Activated gamma-delta T cell treated with Interleukin-2 at 50 U/mL for 16 hours (primary cell): ENCODE results near the gene ACOT7.

Experiments
- DNase-seq: peaks from one replicate; pipeline ENCODE4 v3.0.0-alpha.2; 2020

ACOT7 gene

DNA sequence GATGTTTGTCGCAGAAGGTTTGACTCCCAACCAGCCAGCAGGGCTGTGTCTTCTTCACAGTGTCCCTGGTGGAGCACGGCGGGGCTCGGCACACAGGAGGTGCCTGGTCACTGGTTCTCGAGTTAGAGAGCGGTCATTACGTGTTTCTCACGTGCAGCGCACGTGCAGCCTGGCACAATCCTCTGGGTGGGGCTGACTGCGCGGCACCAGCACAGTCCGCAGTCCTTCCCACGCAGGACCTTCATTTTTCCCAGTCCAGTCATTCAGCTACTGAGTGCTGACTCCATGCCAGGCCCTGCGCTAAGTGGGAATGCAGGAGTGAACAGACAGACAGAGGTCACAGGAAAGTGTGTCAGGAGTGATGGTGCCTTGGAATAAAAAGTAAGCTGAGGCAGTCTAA, 86.5 kb downstream of the ACOT7 start:
- DNase-seq, result no peak

DNA sequence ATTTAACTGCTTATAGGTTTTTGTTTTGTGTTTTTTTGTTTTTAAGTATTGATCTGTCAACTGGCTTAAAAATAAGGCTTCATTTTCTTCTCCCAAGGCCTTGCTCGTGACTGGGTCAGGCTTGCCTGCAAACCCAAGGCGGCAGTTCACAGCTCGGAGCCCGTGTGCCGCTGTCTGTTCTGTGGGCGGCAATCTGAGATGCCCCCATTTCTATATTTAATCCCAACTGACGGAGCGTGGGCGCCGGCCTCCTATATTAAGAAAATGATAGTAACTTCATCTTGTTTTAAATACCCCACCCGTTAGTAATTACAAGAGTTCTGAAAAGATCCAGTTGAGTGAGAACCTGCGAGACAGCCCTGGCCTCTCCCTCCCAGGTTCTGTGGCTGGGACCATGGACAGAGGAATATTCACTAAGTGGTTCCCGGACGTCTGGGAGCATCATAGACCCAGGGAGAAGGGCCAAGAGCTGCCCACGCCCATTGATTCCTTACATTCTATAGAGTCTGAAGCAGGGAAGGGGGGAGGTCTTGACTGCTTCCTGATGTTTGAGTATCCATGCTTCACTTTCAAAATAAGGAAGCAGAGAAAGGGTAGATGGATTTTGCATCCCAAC, 90.1 kb downstream of the ACOT7 start:
- no peak for DNase-seq

DNA sequence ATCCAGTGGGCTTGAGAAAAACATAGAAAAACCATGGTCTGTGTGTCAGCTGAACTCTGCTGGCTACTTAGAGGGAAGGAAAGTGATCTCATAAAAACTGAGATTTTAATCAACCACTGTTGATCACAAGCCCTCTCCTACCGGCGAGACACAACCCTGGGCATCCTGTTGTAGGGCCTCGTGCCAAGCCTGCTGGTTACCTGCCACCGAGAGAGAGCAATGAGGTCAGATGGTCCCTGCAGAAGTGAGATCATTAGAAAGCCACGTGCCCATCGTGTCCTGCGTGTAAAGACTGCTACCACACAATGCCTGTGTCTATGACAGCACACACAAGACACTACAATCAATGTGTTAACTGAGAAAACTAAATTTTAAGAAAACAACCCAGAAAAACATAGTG, 91.0 kb downstream of the ACOT7 start:
- no peak for DNase-seq

DNA sequence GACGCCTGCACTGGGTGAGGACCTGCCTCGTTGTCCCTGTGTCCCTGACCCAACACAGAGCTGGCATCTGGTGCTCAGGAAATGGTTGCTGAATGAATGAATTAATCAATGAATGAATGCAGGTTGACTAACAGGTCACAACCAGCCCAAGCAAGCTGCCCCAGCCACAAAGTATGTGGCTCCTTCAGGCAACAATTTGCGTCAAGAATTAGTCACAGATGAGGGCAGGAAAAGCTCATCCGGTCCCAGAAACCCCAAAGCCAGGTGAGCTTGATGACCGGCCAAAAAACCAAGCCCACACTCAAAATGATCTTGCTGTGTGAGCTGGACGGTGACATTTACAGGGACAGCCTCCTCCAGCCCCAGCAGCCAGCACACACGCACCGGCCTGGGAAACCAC, 92.0 kb downstream of the ACOT7 start:
- no peak for DNase-seq

DNA sequence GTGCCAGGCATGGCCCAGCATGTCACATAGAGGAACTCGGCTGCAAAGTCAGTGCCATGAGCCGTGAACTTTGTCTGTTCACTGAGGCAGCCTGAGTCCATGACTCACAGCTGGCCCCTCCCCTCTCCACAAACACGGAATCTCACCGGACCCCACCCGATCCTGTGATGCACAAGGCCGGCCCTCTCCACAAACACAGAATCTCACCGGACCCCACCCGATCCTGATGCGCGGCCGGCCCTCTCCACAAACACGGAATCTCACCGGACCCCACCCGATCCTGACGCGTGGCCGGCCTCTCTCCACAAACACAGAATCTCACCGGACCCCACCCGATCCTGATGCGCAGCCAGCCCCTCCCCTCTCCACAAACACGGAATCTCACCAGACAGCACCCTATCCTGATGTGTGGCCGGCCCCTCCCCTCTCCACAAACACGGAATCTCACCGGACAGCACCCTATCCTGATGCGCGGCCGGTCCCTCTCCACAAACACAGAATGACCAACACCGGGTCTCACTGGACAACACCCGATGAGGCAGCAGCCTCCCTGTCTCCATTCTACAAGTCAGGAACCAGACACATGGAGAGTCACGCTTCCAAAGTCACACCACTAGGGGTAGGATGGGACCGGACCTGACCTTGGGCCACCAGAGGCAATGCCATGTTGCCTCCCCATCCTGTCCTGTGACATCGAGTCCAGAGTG, 93.1 kb downstream of the ACOT7 start:
- DNase-seq, result no peak

DNA sequence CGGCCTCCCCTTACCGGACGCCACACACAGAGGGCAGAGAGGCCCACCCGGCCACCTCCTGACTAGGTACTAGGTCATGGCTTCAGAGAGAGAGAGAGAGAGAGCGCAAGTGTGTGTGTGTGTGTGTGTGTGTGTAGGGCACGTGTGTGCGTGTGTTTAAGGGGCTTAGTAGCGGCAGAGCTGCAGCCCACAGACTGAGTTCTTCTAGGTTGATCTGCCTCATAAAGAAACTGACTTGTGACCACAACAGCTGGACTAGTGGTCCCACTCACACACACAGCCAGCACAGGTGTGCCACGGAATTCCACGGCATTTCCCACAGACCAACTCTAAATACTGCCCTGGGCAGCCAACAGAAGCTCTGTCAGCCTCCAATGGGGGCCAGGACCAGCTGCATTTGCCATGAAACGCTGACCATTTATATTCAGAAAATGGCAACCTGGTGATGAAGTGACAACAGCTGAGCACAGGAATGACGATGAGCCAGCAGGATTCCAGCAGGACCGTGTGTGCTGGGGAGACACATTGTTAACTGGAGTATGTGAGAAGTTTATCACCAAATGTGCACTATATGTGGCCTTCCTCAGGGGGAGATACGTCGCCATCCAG, 93.9 kb downstream of the ACOT7 start:
- no peak for DNase-seq

DNA sequence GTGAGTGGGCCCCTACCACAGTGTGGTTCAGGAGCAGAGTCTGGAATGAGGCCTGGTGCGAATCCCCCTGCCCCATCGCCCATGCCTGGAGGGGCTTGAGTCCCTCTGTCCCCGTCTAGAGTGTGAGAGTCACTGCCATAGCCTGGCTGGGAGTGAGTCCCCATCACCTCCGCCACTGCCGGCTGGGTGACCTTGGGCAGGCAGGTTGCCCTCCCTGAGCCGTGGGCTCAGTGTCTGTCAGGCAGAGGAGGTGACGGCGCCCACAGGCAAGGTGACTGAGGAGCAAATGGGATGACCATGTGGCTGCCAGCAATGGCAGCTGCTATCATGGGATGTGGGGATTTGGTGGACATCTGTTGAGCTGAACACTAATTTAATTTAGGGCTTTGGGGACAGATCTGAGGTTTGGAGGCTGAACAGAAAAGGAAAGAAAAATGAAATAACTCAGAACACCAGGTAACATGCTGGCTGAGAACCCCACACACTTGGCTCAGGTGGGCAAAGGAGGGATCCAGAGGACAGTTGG, 94.6 kb downstream of the ACOT7 start:
- no peak for DNase-seq

DNA sequence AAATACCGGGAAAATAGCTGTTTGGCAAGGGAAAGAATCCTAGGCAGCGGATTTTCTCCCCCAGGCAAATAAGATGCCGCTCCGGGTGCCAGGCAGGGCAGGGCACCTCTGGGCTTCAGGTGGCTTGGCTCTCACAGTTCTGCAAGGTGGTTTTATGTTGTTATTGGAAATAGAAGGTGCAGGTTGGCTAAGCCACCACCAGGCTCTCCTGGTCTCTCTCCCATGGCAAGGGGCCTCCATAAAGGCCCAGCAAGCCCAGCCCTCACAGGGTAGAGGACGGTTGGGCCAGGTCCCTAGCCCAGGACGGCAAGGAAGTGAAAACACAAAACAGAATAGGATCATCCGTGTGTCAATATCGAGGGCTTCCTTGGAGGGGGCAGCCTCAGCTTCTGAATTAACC, 95.0 kb downstream of the ACOT7 start:
- DNase-seq, result no peak

DNA sequence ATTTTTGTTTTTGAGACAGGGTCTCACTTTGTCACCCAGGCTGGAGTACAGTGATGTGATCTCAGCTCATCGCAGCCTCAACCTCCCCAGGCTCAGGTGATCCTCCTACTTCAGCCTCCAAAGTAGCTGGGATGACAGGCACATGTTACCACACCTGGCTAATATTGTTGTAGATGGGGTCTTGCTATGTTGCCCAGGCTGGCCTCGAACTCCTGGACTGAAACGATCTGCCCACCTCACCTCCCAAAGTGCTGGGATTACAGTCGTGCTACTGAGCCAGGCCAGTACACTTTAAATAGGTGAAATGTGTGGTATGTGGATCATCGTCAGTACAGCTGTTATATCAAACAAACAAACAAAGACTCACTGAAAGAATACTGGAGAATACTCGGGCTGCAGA, 97.7 kb downstream of the ACOT7 start:
- no peak for DNase-seq

DNA sequence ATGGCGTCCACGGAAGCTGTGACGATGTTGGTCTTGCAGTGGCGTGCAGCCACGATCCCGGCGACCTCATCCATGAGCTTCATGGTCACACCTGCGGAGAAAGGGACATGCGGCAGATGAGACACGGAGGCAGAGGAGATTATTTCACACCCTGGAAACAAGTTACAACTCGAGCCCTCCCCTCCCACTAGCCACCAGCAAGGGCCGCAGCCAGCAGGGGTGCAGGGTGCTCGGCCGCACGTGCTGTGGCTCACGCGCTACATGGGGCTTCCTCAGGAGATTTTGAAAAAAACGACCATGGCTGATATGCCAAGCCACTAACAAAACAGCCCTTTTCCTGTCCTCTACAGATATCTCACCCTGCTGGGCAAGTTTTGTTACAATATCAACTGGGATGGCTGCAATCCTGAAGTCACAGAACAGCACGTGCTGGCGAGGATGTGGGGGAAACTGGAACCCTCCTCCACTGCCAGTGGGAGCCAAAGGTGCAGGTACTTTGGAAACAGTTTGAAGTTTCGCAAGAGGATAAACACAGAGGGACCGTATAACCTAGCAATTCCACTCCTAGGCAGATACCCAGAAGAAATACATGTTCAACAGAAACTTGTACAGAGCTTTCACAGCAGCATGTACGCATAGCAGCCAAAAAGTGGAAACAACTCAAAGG, 98.5 kb downstream of the ACOT7 start:
- DNase-seq, result no peak

DNA sequence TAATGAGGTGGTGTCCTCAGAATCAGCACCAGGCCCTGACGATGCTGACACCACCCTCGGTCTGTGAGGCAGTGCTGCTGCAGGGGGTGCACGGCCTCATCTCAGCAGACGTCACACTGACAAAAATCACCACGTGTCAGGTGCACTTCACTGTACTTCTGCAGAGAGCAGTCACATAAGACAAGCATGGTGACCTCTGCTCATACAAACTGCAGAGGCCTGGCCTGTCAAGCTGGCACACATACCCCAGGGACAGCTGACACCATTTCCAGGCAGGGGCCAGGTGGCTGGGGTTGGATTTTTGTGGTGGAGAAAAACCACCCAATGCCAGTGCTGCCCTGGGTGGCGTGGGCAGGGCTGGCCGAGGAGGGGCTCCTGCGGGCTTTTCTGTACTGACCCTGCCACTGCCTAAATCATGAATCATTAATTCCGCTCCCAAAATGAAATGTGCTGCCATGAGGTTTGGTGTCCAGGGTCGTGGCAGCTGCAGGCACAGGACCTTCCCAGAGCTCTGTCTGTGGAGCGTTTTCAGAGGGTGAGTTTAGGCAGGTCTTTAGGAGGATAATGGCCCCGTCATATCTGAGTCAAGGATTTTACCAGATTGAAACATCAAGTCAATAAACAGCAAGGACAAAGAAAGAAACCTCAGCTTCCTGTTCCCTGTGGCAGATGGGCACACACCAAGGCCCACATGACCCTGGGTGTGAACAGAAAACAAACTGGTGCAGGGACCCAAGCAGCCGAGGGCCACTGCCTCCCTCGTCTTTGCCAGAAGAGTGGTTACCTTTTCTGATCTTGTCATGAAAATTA, 99.3 kb downstream of the ACOT7 start:
- DNase-seq, result no peak

DNA sequence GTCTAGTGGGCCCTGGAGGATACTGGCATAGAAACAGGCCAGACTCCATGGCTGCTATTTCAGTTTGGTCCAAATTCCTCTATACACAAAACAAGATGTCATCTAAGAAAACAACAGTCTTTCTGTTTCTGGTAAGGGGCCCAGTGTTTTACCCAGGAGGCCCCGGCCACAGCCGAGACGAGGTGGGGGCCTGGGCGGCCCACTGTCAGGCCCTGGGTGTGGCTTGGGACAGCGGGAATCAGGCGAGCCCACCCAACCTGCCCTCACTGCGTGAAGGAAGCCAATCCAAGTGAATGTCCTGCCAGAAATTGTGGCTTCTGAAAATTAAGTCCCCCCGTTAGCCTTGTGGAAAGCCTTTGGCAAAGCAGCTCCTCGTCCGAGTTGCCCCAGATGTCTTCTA, 101.5 kb downstream of the ACOT7 start:
- DNase-seq, result no peak

DNA sequence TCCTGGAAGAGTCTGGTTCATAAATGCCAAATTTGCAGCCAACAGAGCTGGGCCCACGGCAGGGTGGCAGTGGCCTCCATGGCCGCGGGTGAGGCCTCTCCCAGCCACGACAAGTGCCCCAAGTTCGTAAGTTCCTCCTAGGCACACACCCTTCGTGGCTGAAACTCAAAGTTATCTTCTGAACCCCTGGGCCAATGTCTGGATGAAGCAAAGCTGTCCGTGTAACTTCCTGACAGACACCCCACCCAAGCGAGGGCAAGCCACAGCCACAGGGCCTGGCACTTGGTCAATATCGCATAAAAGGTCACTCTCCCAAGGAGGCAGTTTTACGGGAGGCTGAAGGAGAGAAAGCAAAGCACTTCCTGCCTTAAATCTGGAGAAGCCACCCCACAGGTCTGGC, 104.9 kb downstream of the ACOT7 start:
- no peak for DNase-seq

DNA sequence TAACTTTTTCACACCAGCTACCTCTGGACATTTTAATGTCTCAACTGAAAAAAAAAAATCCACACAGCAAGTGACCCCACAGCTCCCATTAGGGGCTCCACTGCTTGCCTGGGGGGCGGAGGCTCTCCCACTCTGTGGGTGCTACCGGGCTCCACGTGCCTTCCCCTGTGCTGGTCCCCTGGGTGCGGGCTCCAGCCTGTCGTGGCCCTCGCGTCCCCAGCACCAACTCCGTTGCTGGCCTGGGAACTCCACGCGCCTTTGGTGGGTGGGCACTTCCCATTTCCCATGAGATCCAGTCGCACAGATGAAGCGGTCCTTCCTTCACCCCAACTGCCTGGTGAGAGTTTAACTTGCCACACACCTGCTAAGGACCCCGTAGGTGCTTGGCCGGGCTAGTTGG, 105.5 kb downstream of the ACOT7 start:
- DNase-seq, result no peak

DNA sequence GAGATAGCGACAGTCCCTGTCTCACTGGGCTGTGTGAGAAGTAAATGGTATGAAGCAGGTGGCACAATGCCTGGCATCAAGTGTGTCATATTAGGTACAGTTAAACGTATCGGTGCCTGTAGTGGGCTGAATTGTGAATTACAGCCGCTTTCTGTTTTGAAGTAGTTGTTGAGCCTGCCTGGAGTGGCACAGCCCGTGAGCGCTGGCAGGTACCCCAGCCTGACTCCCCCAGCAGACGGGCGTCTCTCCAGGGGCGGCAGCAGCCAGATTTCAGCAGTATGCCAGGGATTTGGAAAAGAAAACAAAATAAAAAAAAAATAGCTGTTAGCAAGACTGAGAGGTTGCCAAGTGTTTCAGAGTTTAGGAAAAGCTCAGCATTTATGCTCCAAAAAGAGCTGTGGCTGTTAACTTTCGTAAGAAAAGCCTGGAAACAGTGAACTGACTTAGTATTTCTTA, 106.1 kb downstream of the ACOT7 start:
- DNase-seq, result no peak

DNA sequence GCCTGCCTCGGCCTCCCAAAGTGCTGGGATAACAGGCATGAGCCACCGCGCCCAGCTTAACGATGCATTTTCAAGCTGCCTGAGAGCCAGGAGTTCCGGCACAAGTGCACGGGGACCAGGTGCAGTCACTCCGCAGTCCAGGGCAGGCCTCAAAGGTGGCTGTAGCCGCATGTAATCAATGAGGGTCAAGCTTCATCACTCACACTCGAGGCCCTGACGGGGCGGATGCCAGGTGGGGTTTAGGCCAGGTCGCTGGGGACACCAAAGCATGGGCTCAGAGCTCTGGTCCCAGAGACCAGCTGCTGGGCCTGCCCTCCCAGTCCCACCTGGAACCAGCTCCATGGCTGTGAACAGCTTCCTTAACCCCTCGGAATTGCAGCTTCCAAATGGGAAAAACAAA, 106.5 kb downstream of the ACOT7 start:
- DNase-seq, result no peak

DNA sequence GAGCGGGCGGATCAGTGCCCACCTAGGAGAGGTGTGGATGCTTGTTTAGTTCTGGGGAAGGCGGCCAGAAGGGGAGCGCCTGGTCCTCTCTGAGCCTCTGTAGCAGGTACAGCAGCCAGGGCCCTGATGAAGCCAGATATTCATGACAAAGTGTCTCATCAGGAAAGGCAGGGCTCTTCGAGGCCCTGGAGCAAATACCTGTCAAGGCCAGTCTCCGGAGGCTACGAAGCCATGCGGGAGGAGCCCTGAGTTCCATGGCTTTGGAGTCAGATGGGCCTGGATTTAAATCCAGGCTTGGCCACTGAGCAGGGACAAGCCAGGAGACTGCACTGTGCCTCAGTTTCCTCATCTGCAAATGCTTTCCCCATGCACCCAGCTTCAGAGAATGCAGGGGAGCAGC, 107.3 kb downstream of the ACOT7 start:
- no peak for DNase-seq

DNA sequence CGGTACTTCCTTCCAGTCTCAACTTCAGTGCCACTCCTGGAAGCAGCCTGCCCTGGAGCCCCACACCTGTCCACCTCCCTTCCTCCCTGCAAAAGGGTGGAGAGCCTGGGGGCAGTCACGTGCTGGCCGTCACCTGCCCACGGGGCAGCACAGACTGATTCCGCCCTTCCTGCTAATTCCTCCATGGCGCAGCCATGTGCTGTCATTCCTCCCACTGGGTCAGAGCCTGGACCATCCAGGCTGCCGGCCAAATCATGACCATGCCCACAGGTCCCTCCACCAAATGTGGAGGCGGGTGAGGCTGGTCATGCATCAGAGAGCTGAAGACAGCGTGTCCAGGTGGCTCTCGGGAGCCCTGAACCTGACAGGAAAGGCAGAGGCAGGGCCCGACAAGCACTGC, 108.2 kb downstream of the ACOT7 start:
- DNase-seq, result no peak

DNA sequence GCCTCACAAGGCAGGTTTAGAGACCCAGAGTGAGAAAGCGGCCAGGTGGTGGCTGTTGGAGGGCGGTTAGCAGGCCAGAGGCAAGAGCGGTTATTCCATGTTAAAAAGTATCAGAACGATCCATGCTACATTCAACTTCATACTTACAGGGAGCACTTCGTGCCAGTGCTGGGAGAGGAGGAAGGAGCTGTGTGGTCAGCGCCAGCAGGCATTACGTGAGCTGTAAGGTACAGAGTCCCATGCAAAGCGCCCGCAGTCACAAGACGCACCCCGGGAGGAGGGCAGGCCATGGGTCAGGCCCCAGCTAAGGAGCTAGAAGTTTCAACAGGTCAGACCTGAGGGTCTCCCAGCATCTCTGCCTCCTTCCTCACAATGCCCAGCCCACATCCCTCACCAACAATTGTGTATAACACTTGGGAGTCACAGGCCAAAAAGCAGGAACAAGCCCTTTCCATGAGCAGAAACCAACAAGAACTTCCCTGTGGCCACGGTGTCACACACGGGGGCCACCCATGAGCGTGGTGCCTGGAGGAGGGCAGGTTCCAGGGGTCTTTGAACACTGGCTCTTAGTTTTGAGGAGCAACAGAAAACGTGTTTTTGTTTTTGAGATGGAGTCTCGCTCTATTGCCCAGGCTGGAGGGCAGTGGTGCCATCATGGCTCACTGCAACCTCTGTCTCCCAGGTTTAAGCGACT, 110.8 kb downstream of the ACOT7 start:
- DNase-seq, result no peak

DNA sequence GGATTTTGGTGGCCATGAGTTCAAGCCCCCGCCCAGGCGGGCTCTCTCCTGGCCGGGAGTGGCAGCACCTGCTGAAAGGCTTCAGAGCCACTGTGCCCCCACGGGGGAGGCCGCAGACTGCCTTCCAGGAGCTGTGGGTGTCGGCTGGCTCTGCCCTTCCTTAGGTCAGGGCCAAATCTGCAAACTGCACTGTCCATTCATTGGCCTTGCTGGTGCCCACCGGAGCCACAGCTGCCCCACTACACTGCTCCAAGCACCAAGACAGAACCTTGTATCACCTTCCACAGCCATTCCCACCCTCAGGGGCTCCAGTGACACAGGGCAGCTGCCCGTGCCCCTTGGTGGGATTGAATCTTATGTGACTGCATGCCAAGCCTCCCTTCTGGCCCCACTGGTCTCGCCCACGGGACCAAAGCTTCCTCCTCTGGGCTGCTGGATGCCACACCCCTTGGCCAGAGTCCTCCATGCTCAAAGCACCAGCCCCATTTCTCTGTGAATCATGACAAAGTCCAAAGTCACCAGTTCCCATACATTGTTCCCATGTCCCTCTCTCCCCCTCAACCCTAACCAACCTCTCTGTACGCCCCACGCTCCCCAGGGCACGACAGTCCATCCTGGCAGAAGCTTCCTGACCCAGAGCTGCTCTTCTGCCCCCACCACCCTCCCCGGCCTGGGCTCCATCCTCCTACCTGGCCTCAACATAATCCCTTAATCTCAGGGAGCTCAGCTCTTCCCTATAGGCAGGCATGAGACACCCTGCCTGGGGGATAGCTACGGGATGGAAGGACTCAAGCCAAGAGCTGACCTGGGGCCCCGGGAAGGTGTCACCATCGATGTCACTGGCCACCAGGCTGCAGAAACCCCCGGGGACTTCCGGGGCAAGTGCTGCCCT, 111.8 kb downstream of the ACOT7 start:
- no peak for DNase-seq

DNA sequence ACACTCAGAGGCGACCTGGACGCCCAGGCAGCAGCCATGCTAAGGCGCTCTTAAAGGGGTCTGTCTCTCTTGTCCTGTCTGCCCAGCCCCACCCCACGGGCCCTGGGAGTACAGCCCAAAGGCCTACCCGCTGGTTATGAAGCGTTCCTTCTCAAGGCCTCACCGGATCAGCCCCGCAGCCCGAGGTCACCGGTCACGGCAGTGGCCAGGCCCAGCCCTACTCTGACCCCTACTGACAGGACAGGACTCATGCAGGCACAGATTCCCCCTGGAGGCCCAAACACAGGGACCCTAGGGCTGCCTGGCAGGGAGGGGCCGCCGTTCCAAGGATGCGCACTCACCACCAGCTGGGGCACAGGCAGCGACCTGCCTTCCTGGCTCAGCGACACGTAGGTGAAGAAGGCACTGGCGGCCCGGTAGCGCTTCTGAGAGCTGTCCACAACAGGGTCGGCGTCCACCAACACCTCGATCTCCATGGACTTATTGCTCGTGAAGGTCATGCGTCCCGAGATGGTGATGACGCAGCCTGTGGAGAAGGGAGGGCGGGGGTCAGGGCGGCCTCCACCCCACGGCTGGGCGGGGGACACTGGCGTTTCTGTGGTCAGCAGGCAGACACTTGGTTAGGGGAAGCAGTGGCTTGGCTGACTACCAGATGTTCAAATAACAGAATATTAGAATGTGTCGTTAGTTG, 112.7 kb downstream of the ACOT7 start:
- DNase-seq, result no peak
